ENCODE results near the gene TRPM1. TPM values are rescaled to one million over a fixed set of nuclear protein-coding genes. Genes with fewer than 3 reads are reported as not detected.

The TRPM1 gene
- total RNA-seq, 1 donor from 2014 or later: not detected

- Mint-ChIP-seq H3K27me3 (ENCODE audit: low read depth) (peaks cover 4% of the 10 kb centered on the region), H3K4me1 (ENCODE audit: low read depth) (no peaks in the 10 kb centered on the region), H3K27ac (ENCODE audit: unreplicated experiment) (no peak overlapping the region), H3K9me3 (ENCODE audit: low read depth) (no peaks in the 10 kb centered on the region), H3K36me3 (ENCODE audit: low read depth) (no peaks in the 10 kb centered on the region), H3K4me3 (ENCODE audit: unreplicated experiment) (no peak overlapping the region)
- no peak for TF ChIP-seq CTCF (IDR thresholded peaks at IDR 0.05)
- no peak for DNase-seq (ENCODE audit: low spot score)
These were observed 34.5 kb upstream of the TRPM1 start for GRCh38 chr15:31136016-31136415.

- no peaks in the 10 kb centered on the region for H3K36me3 Mint-ChIP-seq (ENCODE audit: low read depth)
- H3K27ac Mint-ChIP-seq (ENCODE audit: unreplicated experiment): no peak overlapping the region
- H3K4me1 Mint-ChIP-seq (ENCODE audit: low read depth): no peaks in the 10 kb centered on the region
- no peaks in the 10 kb centered on the region for H3K9me3 Mint-ChIP-seq (ENCODE audit: low read depth)
- no peak for TF ChIP-seq CTCF (IDR thresholded peaks at IDR 0.05)
- H3K4me3 Mint-ChIP-seq (ENCODE audit: unreplicated experiment): no peak overlapping the region
- peaks cover 4% of the 10 kb centered on the region for H3K27me3 Mint-ChIP-seq (ENCODE audit: low read depth)
- no peak for DNase-seq (ENCODE audit: low spot score)
These were observed 34.0 kb upstream of the TRPM1 start for GRCh38 chr15:31135523-31135922.

GRCh38 chr15:31133890-31134289 lies 32.4 kb upstream of the TRPM1 start:
- no peak for DNase-seq (ENCODE audit: low spot score)
- no peak for TF ChIP-seq CTCF (IDR thresholded peaks at IDR 0.05)
- Mint-ChIP-seq H3K4me1 (ENCODE audit: low read depth) (peaks cover 4% of the 10 kb centered on the region), H3K4me3 (ENCODE audit: unreplicated experiment) (no peak overlapping the region), H3K27ac (ENCODE audit: unreplicated experiment) (no peak overlapping the region), H3K36me3 (ENCODE audit: low read depth) (no peaks in the 10 kb centered on the region), H3K27me3 (ENCODE audit: low read depth) (peaks cover 4% of the 10 kb centered on the region), H3K9me3 (ENCODE audit: low read depth) (no peaks in the 10 kb centered on the region)

GRCh38 chr15:31131853-31132375 lies 30.4 kb upstream of the TRPM1 start:
- H3K9me3 Mint-ChIP-seq (ENCODE audit: low read depth): no peaks in the 10 kb centered on the region
- no peaks in the 10 kb centered on the region for H3K36me3 Mint-ChIP-seq (ENCODE audit: low read depth)
- H3K4me1 Mint-ChIP-seq (ENCODE audit: low read depth): peaks cover 4% of the 10 kb centered on the region
- DNase-seq (ENCODE audit: low spot score): no peak
- H3K27ac Mint-ChIP-seq (ENCODE audit: unreplicated experiment): no peak overlapping the region
- H3K4me3 Mint-ChIP-seq (ENCODE audit: unreplicated experiment): no peak overlapping the region
- no peak for TF ChIP-seq CTCF (IDR thresholded peaks at IDR 0.05)
- peaks cover 4% of the 10 kb centered on the region for H3K27me3 Mint-ChIP-seq (ENCODE audit: low read depth)

- no peak for DNase-seq (ENCODE audit: low spot score)
- Mint-ChIP-seq H3K27ac (ENCODE audit: unreplicated experiment) (no peak overlapping the region), H3K36me3 (ENCODE audit: low read depth) (no peaks in the 10 kb centered on the region), H3K9me3 (ENCODE audit: low read depth) (no peaks in the 10 kb centered on the region), H3K27me3 (ENCODE audit: low read depth) (no peaks in the 10 kb centered on the region), H3K4me1 (ENCODE audit: low read depth) (peaks cover 4% of the 10 kb centered on the region), H3K4me3 (ENCODE audit: unreplicated experiment) (no peak overlapping the region)
- no peak for TF ChIP-seq CTCF (IDR thresholded peaks at IDR 0.05)
These were observed 29.2 kb upstream of the TRPM1 start for GRCh38 chr15:31130576-31131237.
